ENCODE results near the gene MFAP2.
"Not testable (repeated sequence)": the region's sequence is repeated elsewhere in the genome, so short reads cannot be mapped to it uniquely, and the experiment has no call there.

The MFAP2 gene

DNA sequence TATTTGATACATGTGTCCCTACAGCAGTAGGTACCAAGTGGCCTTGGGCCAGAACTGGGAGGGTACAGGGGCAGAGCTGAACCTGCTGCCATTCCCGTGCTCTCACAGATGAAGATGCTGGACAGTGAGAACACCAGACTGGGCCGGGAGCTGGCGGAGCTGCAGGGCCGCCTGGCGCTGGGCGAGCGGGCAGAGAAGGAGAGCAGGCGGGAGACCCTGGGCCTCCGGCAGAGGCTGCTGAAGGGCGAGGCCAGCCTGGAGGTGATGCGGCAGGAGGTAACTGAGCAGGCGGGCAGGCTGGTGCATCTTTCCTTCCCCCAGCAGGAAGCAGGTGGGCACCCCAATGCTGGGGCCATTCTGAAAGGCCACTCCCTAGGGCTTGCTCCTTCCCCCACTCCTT is 21.9 kb downstream of the MFAP2 start:
- no peak for DNase-seq

DNA sequence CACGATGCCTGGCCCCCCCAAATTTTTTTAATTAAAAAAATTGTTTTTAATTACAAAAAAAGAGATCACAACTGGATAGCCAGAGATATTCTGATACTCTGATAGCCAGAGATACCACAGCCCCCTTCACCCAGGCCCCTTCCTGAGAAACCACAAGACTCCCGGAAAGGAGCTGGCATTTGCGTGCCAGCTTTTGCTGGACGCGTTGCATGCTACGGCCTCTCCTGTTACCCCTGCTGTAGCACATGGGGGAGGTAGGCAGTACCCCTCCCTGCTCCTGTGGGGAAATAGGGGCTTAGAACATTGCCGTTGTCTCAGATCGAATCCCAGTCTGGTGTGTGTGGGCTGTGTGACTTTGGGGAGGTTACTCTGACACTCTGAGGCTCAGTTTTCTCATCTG is 22.7 kb downstream of the MFAP2 start:
- no peak for DNase-seq

DNA sequence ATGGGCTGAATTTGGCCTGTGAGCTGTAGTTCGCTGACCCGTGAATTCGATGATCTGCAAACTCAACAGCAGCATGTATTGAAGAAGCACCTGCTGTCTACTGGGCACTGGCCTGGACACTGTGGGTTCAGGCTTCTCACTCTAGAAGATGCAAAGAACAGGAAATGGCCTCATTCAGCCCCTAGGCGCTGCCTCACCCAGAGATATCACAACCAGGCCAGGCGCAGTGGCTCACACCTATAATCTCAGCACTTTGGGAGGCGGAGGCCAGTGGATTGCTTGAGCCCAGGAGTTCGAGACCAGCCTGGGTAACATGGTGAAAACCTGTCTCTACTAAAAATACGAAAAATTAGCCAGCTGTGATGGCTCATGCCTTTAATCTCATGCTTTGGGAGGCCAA is 23.6 kb downstream of the MFAP2 start:
- no peak for DNase-seq

DNA sequence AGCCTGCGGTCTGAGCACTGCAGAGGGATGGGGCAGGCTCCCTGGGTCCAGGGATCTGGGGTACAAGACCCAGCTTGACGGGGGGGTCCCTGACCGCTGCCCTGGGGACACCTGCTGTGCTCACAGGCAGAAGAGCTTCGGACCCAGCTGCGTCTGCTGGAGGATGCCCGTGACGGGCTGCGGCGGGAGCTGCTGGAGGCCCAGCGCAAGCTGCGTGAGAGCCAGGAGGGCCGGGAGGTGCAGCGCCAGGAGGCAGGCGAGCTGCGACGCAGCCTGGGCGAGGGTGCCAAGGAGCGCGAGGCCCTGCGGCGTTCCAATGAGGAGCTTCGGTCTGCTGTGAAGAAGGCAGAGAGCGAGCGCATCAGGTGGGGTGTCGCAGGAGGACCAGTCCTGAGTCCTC is 25.2 kb downstream of the MFAP2 start:
- no peak for DNase-seq

DNA sequence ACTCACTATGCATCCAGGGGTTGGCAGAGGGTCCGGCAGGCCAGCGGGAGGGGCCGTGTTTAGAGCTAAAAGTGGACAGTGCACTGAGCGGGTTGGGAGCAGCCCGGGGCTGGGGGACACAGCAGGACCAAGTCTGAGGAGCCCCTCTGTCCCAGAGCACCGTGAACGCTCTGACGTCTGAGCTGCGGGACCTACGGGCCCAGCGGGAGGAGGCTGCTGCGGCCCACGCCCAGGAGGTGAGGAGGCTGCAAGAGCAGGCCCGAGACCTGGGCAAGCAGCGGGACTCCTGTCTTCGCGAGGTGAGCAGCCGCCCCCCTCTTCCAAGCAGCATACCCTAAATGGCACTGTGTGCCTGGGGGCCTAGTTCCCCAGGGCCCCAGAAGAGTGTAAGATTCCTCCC is 25.8 kb downstream of the MFAP2 start:
- no peak for DNase-seq

GRCh38 chr1:16952376-16952775 is 28.0 kb downstream of the MFAP2 start:
- not testable (repeated sequence) for DNase-seq

DNA sequence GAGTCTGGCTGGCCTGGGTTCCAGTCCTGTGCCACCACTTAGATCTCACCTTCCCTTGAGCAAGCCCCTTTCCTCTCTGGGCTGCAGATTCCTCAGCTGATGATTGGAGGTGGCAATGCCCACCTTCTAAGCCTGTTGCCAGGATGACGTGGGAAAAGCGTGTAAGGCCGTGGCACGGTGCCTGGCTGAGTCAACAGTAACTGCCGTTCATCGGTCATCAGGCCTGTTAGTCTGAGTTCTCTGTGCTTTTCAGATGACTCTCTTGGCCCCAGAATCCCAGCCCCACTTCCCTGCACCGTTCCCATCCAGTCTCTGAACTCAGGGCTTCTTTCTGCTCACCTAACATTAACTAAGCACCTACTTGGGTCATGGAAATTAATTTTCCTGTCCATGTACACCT is 31.4 kb downstream of the MFAP2 start:
- DNase-seq, result not testable (repeated sequence)

- DNase-seq, result not testable (repeated sequence)
These were observed 32.0 kb downstream of the MFAP2 start for GRCh38 chr1:16948282-16948891.

- no peak for DNase-seq
These were observed 33.8 kb downstream of the MFAP2 start for GRCh38 chr1:16946646-16947045.

DNA sequence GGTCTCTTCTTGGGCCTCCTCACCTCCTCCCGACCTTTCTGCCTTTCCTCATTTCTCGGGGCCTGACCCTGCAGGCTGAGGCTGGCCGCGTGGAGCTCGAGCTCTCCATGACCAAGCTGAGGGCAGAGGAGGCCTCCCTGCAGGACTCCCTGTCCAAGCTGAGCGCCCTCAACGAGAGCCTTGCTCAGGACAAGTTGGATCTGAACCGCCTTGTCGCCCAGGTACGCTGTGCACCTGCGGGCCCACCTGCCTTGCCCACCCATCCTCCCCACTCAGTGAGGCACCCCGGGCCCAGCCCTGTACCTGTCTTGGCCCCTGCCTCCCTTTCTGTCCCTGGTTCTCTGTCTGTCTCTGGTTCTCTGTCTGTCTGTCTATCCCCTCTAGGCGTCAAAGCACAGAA is 34.2 kb downstream of the MFAP2 start:
- not testable (repeated sequence) for DNase-seq

- DNase-seq, result not testable (repeated sequence)
These were observed 34.9 kb downstream of the MFAP2 start for GRCh38 chr1:16945512-16945911.

DNA sequence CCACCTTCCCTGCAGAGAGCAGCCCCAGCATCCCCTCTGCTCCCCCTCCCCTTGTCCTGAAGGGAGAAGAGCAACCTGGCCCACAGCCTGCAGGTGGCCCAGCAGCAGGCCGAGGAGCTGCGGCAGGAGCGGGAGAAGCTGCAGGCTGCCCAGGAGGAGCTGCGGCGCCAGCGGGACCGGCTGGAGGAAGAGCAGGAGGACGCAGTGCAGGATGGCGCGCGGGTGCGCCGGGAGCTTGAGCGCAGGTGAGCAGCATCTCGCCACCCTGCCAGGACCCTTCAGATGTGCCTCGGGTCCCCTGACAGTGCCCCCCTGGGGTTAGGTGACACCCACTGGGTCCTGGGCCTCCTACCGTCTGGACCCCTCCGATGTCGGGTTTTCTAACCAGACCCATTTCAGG is 36.4 kb downstream of the MFAP2 start:
- DNase-seq, result no peak

DNA sequence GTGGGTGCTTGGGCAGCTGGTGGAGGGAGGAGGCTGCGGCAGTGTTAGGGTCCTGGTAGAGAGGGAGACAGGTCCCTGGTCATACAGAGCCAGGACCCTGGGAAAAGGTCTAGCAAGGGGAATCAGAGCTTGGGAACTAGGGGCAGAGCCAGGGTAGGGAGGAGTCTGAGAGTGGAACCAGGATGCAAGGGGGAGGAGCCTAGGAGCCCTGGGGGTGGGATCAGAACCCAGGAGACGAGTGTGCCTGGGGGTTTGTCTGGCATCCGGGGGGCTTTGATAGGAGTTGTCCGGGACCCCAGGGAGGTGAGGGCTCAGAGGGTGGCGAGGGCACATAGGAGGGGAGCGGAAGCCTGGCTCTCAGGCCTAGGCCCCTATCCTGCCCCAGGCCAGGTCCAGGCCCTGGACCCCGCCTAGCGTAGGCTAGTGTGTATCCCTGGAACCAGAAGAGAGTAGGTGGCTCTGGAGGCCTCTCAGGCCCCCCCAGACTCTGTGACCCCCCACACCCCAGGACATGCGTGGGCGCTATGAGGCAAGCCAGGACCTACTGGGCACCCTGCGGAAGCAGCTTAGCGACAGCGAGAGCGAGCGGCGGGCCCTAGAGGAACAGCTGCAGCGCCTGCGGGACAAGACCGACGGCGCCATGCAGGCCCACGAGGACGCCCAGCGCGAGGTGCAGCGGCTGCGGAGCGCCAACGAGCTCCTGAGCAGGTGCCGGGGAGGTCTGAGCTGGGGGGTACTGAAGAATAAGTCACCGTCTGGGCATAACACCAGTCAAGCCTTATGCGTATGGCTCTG is 40.8 kb downstream of the MFAP2 start:
- DNase-seq, result not testable (repeated sequence)

DNA sequence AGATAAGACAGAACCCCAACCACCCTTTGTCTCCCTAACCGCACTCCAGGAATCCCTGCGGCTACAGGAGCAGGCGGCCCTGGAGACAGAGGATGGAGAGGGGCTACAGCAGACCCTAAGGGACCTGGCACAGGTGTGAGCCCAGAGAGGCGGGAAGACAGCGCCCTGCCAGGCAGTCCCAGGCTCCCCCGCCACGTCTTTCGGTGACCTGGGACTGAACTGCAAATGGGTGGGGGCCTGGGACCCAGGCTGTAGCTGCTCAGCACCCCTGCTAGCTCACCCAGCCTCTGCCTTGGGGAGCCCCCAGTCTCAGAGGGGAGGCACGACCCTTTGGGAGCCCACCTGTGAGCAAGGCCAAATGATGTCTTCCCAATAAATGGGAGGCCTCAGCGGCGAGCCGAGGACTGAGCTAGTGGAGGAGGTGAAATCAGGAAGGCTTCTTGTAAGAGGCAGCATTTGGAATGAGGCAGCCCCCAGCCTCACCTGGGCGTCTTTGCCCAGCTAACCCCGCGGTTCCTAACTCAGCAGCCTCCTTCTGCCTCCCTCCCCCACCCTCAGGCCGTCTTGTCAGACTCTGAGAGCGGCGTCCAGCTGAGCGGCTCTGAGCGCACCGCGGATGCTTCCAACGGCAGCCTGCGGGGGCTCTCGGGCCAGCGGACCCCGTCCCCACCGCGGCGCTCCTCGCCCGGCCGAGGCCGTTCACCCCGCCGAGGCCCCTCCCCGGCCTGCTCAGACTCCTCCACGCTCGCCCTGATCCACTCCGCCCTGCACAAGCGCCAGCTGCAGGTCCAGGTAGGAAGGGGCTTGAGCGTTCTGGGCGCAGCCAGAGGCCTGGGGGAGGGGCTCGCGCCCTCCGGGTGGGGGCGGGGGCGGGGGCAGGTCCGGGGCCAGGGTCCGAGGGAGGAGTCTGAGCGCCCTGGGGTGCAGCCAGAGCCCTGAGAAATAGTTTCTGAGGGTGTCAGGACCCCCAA is 41.8 kb downstream of the MFAP2 start:
- no peak for DNase-seq

DNA sequence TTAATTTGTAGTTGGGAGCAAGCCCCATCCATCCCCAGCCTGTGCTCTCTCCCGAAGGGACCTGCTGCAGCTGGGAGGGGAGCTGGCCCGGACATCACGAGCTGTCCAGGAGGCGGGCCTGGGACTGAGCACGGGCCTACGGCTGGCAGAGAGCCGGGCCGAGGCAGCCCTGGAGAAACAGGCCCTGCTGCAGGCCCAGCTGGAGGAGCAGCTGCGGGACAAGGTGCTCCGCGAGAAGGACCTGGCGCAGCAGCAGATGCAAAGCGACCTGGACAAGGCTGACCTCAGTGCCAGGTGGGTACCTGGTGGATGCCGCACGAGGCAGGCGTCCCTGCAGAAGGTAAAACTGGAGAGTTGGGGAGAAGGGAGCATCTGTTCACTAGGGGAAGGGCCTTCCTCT is 43.8 kb downstream of the MFAP2 start:
- not testable (repeated sequence) for DNase-seq

DNA sequence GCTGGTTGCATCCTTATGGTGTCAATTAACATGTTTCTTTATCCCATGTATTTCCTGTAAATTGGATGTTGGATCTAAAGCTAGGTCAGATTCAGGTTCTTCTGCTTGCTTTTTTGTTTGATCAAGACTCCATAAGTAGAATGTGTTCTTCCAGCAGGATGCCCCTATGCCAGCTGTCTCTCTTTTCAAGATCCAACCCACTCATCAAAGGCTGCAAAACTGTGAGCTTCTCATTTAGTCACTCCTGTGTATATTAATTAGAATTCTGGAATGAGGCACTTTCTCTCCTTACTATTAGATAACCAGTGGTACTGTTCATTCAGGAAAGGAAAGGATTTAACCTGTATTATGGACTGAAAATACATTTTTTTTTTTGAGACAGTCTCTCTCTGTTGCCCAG is 46.5 kb downstream of the MFAP2 start:
- not testable (repeated sequence) for DNase-seq

DNA sequence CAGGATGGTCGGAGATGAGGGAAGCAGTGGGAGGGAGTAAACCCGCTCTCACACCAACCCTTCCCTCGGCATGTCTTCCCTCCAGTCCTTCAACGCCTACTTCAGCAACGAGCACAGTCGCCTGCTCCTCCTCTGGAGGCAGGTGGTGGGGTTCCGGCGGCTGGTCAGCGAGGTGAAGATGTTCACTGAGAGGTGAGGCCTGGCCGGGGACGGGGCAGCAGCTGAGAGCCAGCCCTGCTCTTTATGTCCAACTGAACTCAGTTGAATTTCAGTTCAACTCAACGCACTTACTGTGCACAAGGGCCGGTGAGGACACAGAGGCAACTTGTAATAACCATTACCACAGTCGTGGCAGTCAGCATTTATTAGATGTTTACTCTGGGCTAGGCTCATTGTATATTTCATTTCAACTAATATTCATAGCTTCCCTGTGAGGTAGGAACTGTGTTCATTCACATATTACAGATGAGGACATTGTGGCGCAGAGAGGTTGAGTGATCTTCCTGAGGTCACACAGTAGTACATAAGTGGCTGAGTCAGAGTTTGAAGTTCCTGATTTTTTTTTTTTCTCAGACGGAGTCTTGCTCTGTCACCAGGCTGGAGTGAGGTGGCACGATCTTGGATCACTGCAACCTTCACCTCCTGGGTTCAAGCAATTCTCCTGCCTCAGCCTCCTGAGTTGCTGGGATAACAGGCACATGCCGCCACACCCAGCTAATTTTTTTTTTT is 49.0 kb downstream of the MFAP2 start:
- DNase-seq, result not testable (repeated sequence)

GRCh38 chr1:16929146-16930041 is 51.0 kb downstream of the MFAP2 start:
- DNase-seq, result not testable (repeated sequence)

DNA sequence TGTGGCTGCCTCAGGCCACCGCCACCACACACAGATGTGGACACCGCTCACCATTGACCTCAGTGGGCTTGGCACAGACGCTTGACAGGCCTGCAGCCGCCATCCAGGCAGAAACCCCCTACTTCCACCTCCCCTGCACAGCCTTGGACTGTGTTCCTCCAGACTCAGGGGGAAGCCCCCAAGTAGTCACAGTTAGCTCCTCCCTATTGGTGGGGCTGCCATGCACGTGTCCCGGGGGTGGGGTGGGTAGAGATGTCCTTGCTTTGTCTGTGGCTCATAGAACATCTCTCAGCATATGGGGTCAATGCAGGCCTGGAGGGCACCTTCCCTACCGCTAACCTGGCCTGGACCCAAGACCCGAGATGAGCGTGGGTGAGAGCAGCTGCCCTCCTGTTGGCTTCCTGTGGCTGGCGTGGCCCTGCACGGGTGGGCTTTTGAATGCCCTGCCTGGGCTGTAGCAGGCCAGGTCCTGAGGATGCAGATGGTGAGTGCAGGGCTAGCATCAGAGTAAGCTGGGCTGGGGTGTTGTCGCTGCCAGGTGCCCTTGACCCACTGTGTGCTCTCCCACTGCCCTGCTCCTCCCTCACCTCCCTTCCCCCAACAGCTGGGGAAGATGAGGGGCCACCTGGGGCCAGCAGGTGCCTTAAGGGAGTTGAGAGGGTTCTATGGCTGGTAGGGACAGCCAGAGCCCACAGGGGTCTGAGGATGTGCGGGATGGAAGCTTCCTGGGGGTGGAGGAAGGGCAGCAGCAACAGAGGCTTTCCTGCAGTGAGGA is 52.5 kb downstream of the MFAP2 start:
- DNase-seq, result no peak

DNA sequence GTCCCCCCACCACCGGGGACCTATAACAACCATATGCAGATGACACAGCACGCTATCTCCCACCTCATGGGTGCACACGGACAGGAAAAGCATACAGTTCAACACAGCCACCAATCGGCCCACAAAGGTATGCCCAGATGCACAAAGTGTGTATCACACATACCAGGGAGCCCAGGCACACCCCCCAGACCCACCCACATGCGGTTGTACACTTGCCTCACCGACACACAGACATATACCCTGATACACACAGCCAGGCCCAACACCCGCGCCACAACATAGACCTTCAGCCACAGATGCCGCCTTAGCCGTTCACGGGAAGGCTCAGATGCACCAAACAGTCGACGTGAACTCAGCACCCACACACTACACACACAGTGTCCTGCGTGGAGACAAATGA is 53.2 kb downstream of the MFAP2 start:
- DNase-seq, result no peak

Measured in NCI-H1417 treated with DMSO at 0.1 percent for 48 hours (cell line).